GM21447 (cell line): ENCODE measurements around the gene HSD17B12.
A peak's percentile ranks its signal among the peaks of the same experiment; 100 is the strongest.

ENCODE experiments used
- ATAC-seq: cut with Tn5 transposase; IDR thresholded peaks from one replicate; pipeline ENCODE4 v1.9.1; 2021; ENCODE audit not compliant: unreplicated experiment

The HSD17B12 gene

GRCh38 chr11:43856993-43857392, 176.5 kb downstream of the HSD17B12 start:
- no peak for ATAC-seq

- ATAC-seq: no peak
These were observed 180.6 kb downstream of the HSD17B12 start for GRCh38 chr11:43861141-43861540.

GRCh38 chr11:43866520-43866919, 186.0 kb downstream of the HSD17B12 start:
- ATAC-seq: no peak

- no peak for ATAC-seq
These were observed 186.4 kb downstream of the HSD17B12 start for GRCh38 chr11:43866969-43867368.

GRCh38 chr11:43868852-43869567, 188.5 kb downstream of the HSD17B12 start:
- peak; percentile 100 for ATAC-seq

- no peak for ATAC-seq
These were observed 190.5 kb downstream of the HSD17B12 start for GRCh38 chr11:43871051-43871450.

GRCh38 chr11:43872995-43873394, 192.5 kb downstream of the HSD17B12 start:
- no peak for ATAC-seq

GRCh38 chr11:43874078-43874477, 193.5 kb downstream of the HSD17B12 start:
- no peak for ATAC-seq

GRCh38 chr11:43874738-43875137, 194.2 kb downstream of the HSD17B12 start:
- peak; percentile 80 for ATAC-seq

GRCh38 chr11:43879789-43880639, 199.5 kb downstream of the HSD17B12 start:
- no peak for ATAC-seq

GRCh38 chr11:43880640-43881159, 200.2 kb downstream of the HSD17B12 start, which contains the start of gene ALKBH3:
Gene ALKBH3 (plus strand): TSS chr11:43880831. CDS start chr11:43882653, 1,822 bp downstream.
- peak; percentile 99 for ATAC-seq

- no peak for ATAC-seq
These were observed 212.3 kb downstream of the HSD17B12 start for GRCh38 chr11:43892851-43893250.

- no peak for ATAC-seq
These were observed 214.0 kb downstream of the HSD17B12 start for GRCh38 chr11:43894546-43894945.

GRCh38 chr11:43895601-43896000, 215.1 kb downstream of the HSD17B12 start:
- no peak for ATAC-seq

- ATAC-seq: no peak
These were observed 218.0 kb downstream of the HSD17B12 start for GRCh38 chr11:43898574-43898973.

GRCh38 chr11:43899094-43899493, 218.6 kb downstream of the HSD17B12 start:
- ATAC-seq: no peak

- no peak for ATAC-seq
These were observed 221.0 kb downstream of the HSD17B12 start for GRCh38 chr11:43901551-43901950.

GRCh38 chr11:43903078-43903477, 222.5 kb downstream of the HSD17B12 start:
- no peak for ATAC-seq

GRCh38 chr11:43903969-43904368, 223.4 kb downstream of the HSD17B12 start:
- no peak for ATAC-seq

GRCh38 chr11:43904742-43905535, 224.4 kb downstream of the HSD17B12 start:
- no peak for ATAC-seq

- ATAC-seq: no peak
These were observed 225.3 kb downstream of the HSD17B12 start for GRCh38 chr11:43905813-43906241.
